Pancreas (tissue), 10 donors: ENCODE data around the gene ZEB2. TPM values are rescaled to one million over a fixed set of nuclear protein-coding genes. Genes with fewer than 3 reads are reported as not detected.

Experiments used
- ATAC-seq, 4 donors: fragments of 200-7000 bp; cut with Tn5 transposase; one replicate each; pipeline versions ENCODE4 v1.8.0 to v1.9.1; 2020; ENCODE audit warnings: mild to moderate bottlenecking in 4 of 4, moderate library complexity in 4 of 4
- DNase-seq, 6 donors: peaks; one replicate each; pipeline ENCODE4 v3.0.0-alpha.2; 2020
- FAIRE-seq: peaks from 2 replicates; lab custom pipeline; 2012; peaks lifted over from hg19 to GRCh38; lab: Jason Lieb, UNC
- H3K27ac ChIP-seq, 4 donors: fragments of 200-600 bp; sonication (generic); 1 replicate in 3 of 4; 2 replicates in 1 of 4; pipeline versions ENCODE4 v1.5.0 to v1.8.0; 2020
- H3K27me3 ChIP-seq, 4 donors: fragments of 200-600 bp; one replicate each; pipeline ENCODE4 v1.8.0; 2021
- H3K36me3 ChIP-seq, 3 donors: fragments of 200-600 bp; sonication (generic) in 1 of 3; one replicate each; pipeline versions ENCODE4 v1.5.0 to v1.8.0; 2020 to 2021
- H3K4me1 ChIP-seq, 3 donors: fragments of 200-600 bp; one replicate each; pipeline ENCODE4 v1.8.0; 2021
- H3K4me3 ChIP-seq, 4 donors: fragments of 200-600 bp; sonication (generic) in 2 of 4; one replicate each; pipeline versions ENCODE4 v1.5.0 to v1.8.0; 2020 to 2021
- H3K9me3 ChIP-seq, 4 donors: fragments of 200-600 bp; one replicate each; pipeline ENCODE4 v1.8.0; 2021
- CTCF ChIP-seq, 4 donors: fragments of 200-600 bp; sonication (generic) in 3 of 4; IDR thresholded peaks; one replicate each; pipeline versions ENCODE4 v1.5.0 to v1.8.0; 2021; ENCODE audit warnings: antibody characterized with exemption in 4 of 4
- WGBS, 2 donors: extraction: QIAGEN DNeasy Blood & Tissue Kit; methylation state at CpG; one replicate each; pipeline ENCODE4 v1.1.7; 2013; 5-methylcytosine and 5-hydroxymethylcytosine counted together
- intact Hi-C, 3 donors: fragments of 100-400 bp; cut with DNase I; formaldehyde crosslinking; loops; one replicate each; pipeline versions ENCODE4 v1.11.1 to v1.14.2; 2022
- polyA plus RNA-seq, 2 donors: library from polyadenylated mRNA; stranded (reverse); fragments of 200-250 nt; gene quantifications; one replicate each; pipeline ENCODE4 v1.2.3, GENCODE V29; 2013
- total RNA-seq, 6 donors: library from RNA; stranded (reverse); fragmentation: NEBNext Ultra II Directional in 4 of 6; extraction: Animal tissue kit (Norgen Biotek cat#: 25700) in 4 of 6; gene quantifications; one replicate each; pipeline versions ENCODE4 v1.2.1 to v1.2.4, GENCODE V29; 2021 to 2023
- donor health status: healthy with polysubstance abuse.
- donor health status: DM: no; HTN: no; CAD: no; lungs with moderate emphysema.
- donor health status: DM: no; HTN: no; CAD: no.
- donor health status: control.
- donor health status: control.
- donor health status: Bipolar disorder and iron deficiency.
- donor health status: DM: yes; HTN: yes; CAD: no.
- donor health status: DM: no; HTN: no; CAD: no.
- donor health status: DM: no; HTN: no; CAD: no.
- donor health status: DM: yes; HTN: yes; CAD: no.

Gene ZEB2
- total and polyA plus RNA-seq, 8 donors: 3.8 to 38.6 (median 5.7) TPM

- intact Hi-C loops: no loop called here
- FAIRE-seq: no peak
Observed at GRCh38 chr2:144414324-144414845, 105.5 kb downstream of the ZEB2 start.

GRCh38 chr2:144412709-144413108 lies 107.2 kb downstream of the ZEB2 start:
- Histone ChIP-seq H3K9me3 (no peaks in the 10 kb centered on the region), H3K36me3 (no peaks in the 10 kb centered on the region), H3K4me1 (no peaks in the 10 kb centered on the region), H3K4me3 (no peak overlapping the region), H3K27me3 (no peaks in the 10 kb centered on the region), H3K27ac (no peak overlapping the region)
- 51 to 57% methylated on average over 2 of the region's 2 CpGs for WGBS, 2 donors
- intact Hi-C loops: no loop called here
- no peak for DNase-seq
- no peak for FAIRE-seq
- peak in 1 of 4 donors; percentile 26 for ATAC-seq
- TF ChIP-seq CTCF (IDR thresholded peaks at IDR 0.05): no peak

More at GRCh38 chr2:144414324-144414845, 105.5 kb downstream of the ZEB2 start:
- no peaks in the 10 kb centered on the region for H3K27me3 ChIP-seq
- H3K36me3 ChIP-seq: no peaks in the 10 kb centered on the region
- DNase-seq: no peak
- H3K27ac ChIP-seq: no peak overlapping the region
- ATAC-seq: peak in 3 of 4 donors; percentile 39 to 83 (median 63)
- WGBS, 2 donors: 93 to 95% methylated on average over 5 of the region's 5 CpGs
- no peak for TF ChIP-seq CTCF (IDR thresholded peaks at IDR 0.05)
- no peak overlapping the region for H3K4me3 ChIP-seq
- H3K4me1 ChIP-seq: no peaks in the 10 kb centered on the region
- no peaks in the 10 kb centered on the region for H3K9me3 ChIP-seq

GRCh38 chr2:144411473-144411872 lies 108.4 kb downstream of the ZEB2 start:
- intact Hi-C loops: no loop called here
- no peaks in the 10 kb centered on the region for H3K27me3 ChIP-seq
- TF ChIP-seq CTCF (IDR thresholded peaks at IDR 0.05): no peak
- no peaks in the 10 kb centered on the region for H3K4me1 ChIP-seq
- H3K9me3 ChIP-seq: no peaks in the 10 kb centered on the region
- WGBS, 2 donors: 72 to 79% methylated on average over 7 of the region's 7 CpGs
- FAIRE-seq: no peak
- no peak for DNase-seq
- no peak overlapping the region for H3K4me3 ChIP-seq
- H3K36me3 ChIP-seq: no peaks in the 10 kb centered on the region
- H3K27ac ChIP-seq: no peak overlapping the region
- no peak for ATAC-seq

GRCh38 chr2:144409241-144409640 lies 110.7 kb downstream of the ZEB2 start:
- FAIRE-seq (no peak), DNase-seq (no peak), ATAC-seq (no peak)
- TF ChIP-seq CTCF (IDR thresholded peaks at IDR 0.05): no peak
- Histone ChIP-seq H3K27me3 (no peaks in the 10 kb centered on the region), H3K4me3 (no peak overlapping the region), H3K27ac (no peak overlapping the region), H3K4me1 (no peaks in the 10 kb centered on the region), H3K36me3 (no peaks in the 10 kb centered on the region), H3K9me3 (no peaks in the 10 kb centered on the region)
- intact Hi-C loops: no loop called here

GRCh38 chr2:144407262-144407661 lies 112.7 kb downstream of the ZEB2 start:
- Histone ChIP-seq H3K4me3 (no peak overlapping the region), H3K4me1 (no peaks in the 10 kb centered on the region), H3K27me3 (peaks cover 0 to 5% (median 0%) of the 10 kb centered on the region in 4 donors), H3K36me3 (no peaks in the 10 kb centered on the region), H3K27ac (no peak overlapping the region), H3K9me3 (no peaks in the 10 kb centered on the region)
- FAIRE-seq: no peak
- DNase-seq: no peak
- ATAC-seq: no peak
- intact Hi-C loops: no loop called here
- no peak for TF ChIP-seq CTCF (IDR thresholded peaks at IDR 0.05)
